ENCODE results near the gene RFTN1. TPM values are rescaled to one million over a fixed set of nuclear protein-coding genes. Genes with fewer than 3 reads are reported as not detected.

The RFTN1 gene
- polyA plus RNA-seq, 3 donors: 17.4 to 28.0 (median 27.2) TPM

DNA sequence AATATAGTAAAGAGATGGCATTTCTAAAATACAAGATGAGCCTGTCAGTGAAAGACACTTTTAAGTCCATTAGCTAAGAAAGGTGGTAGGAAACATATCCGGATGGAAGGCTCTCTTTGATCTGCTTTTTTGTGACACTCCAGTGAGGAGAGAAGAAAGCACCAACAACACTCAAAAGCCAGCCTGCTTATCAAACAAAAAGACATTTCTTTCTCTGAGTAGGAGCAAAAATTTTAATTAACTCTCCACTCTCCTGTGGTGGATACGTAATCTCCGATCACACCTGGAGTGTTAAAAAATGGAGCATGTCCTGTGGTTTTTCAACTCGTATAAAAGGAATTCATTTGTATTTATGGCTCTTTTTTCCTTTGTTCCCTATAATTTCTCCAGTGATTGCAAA lies 183.1 kb downstream of the RFTN1 start:
- peaks cover 60 to 76% of the 10 kb centered on the region in 2 donors for H3K36me3 Mint-ChIP-seq
- no peak overlapping the region for H3K27ac ChIP-seq (ENCODE audit: low read depth in 1 of 2, low read length in 2 of 2)
- no peak for DNase-seq
- WGBS (ENCODE audit: insufficient coverage): no CpG with 5 or more reads among the region's 4 CpGs
- H4K20me1 ChIP-seq (ENCODE audit: insufficient read depth, low read length): no peaks in the 10 kb centered on the region
- H3K9ac ChIP-seq (ENCODE audit: insufficient read depth, low read length, poor library complexity, severe bottlenecking): no peak overlapping the region
- no peak overlapping the region for H3K4me3 ChIP-seq (replicated peaks in 1 of 3; ENCODE audit: low read depth in 2 of 3, low read length in 3 of 3)
- peaks cover 0 to 15% of the 10 kb centered on the region in 2 donors for H3K9me3 ChIP-seq (replicated peaks in 1 of 2; ENCODE audit: control insufficient read depth in 1 of 2, insufficient read depth in 1 of 2, low read length in 2 of 2)
- no peak overlapping the region for H2AFZ ChIP-seq (ENCODE audit: insufficient read depth, low read depth, low read length, poor library complexity, severe bottlenecking)
- no peak overlapping the region for H3K4me2 ChIP-seq (replicated peaks; ENCODE audit: extremely low read depth, low read length, poor library complexity, severe bottlenecking)
- H3K4me1 ChIP-seq (ENCODE audit: control insufficient read depth in 1 of 2, insufficient read depth in 2 of 2, low read length in 2 of 2): no peaks in the 10 kb centered on the region
- peaks cover 0 to 4% (median 3%) of the 10 kb centered on the region in 3 donors for H3K27me3 Mint-ChIP-seq (ENCODE audit: low read depth in 3 of 3)
- H3K27me3 ChIP-seq (ENCODE audit: control insufficient read depth in 2 of 2, insufficient read depth in 2 of 2, low read length in 2 of 2): no peaks in the 10 kb centered on the region
- intact Hi-C loops (cut with micrococcal nuclease): no loop called here
- no peak overlapping the region for H3K27ac Mint-ChIP-seq
- H3K36me3 ChIP-seq (replicated peaks in 1 of 2; ENCODE audit: control insufficient read depth in 1 of 2, insufficient read depth in 2 of 2, low read length in 2 of 2): peaks cover 23 to 80% of the 10 kb centered on the region in 2 donors
- H3K79me2 ChIP-seq (ENCODE audit: insufficient read depth, low read length): no peaks in the 10 kb centered on the region
- H3K4me3 Mint-ChIP-seq: no peak overlapping the region
- TF ChIP-seq, protein P1, sequence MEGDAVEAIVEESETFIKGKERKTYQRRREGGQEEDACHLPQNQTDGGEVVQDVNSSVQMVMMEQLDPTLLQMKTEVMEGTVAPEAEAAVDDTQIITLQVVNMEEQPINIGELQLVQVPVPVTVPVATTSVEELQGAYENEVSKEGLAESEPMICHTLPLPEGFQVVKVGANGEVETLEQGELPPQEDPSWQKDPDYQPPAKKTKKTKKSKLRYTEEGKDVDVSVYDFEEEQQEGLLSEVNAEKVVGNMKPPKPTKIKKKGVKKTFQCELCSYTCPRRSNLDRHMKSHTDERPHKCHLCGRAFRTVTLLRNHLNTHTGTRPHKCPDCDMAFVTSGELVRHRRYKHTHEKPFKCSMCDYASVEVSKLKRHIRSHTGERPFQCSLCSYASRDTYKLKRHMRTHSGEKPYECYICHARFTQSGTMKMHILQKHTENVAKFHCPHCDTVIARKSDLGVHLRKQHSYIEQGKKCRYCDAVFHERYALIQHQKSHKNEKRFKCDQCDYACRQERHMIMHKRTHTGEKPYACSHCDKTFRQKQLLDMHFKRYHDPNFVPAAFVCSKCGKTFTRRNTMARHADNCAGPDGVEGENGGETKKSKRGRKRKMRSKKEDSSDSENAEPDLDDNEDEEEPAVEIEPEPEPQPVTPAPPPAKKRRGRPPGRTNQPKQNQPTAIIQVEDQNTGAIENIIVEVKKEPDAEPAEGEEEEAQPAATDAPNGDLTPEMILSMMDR (IDR thresholded peaks at IDR 0.05): no peak
- no peaks in the 10 kb centered on the region for H3K4me1 Mint-ChIP-seq
- H3K9me3 Mint-ChIP-seq: peaks cover 10 to 25% (median 14%) of the 10 kb centered on the region in 7 donors

DNA sequence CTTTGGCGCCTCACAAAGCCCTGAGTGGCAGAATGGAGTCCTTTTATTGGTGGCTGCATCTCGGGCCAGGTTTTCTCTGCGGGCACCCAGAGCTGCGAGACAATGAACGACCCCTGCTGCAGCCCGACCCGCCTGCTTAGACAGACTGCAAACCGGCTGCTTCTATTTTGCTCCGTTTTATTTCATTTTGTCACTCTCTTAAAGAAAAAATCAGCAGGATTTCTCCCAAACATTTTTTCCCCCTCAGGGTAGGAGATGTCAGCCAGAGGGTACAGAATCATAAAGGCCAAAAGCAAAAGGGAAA lies 183.7 kb downstream of the RFTN1 start:
- H3K27me3 Mint-ChIP-seq (ENCODE audit: low read depth in 3 of 3): peaks cover 0 to 4% (median 3%) of the 10 kb centered on the region in 3 donors
- peaks cover 0 to 15% of the 10 kb centered on the region in 2 donors for H3K9me3 ChIP-seq (replicated peaks in 1 of 2; ENCODE audit: control insufficient read depth in 1 of 2, insufficient read depth in 1 of 2, low read length in 2 of 2)
- DNase-seq: no peak
- peaks cover 10 to 25% (median 14%) of the 10 kb centered on the region in 7 donors for H3K9me3 Mint-ChIP-seq
- H3K4me3 ChIP-seq (replicated peaks in 1 of 3; ENCODE audit: low read depth in 2 of 3, low read length in 3 of 3): no peak overlapping the region
- H3K36me3 ChIP-seq (replicated peaks in 1 of 2; ENCODE audit: control insufficient read depth in 1 of 2, insufficient read depth in 2 of 2, low read length in 2 of 2): peaks cover 27 to 80% of the 10 kb centered on the region in 2 donors
- H3K36me3 Mint-ChIP-seq: peaks cover 54 to 72% of the 10 kb centered on the region in 2 donors
- H3K9ac ChIP-seq (ENCODE audit: insufficient read depth, low read length, poor library complexity, severe bottlenecking): no peak overlapping the region
- WGBS (ENCODE audit: insufficient coverage): 96% methylated on average over 8 of the region's 9 CpGs
- H3K27ac ChIP-seq (ENCODE audit: low read depth in 1 of 2, low read length in 2 of 2): no peak overlapping the region
- H3K4me2 ChIP-seq (replicated peaks; ENCODE audit: extremely low read depth, low read length, poor library complexity, severe bottlenecking): no peak overlapping the region
- no peaks in the 10 kb centered on the region for H4K20me1 ChIP-seq (ENCODE audit: insufficient read depth, low read length)
- TF ChIP-seq, protein P1 (IDR thresholded peaks at IDR 0.05): no peak
- no peak overlapping the region for H3K27ac Mint-ChIP-seq
- H3K4me1 Mint-ChIP-seq: no peaks in the 10 kb centered on the region
- intact Hi-C loops (cut with micrococcal nuclease): no loop called here
- H3K27me3 ChIP-seq (ENCODE audit: control insufficient read depth in 2 of 2, insufficient read depth in 2 of 2, low read length in 2 of 2): no peaks in the 10 kb centered on the region
- no peak overlapping the region for H3K4me3 Mint-ChIP-seq
- H3K4me1 ChIP-seq (ENCODE audit: control insufficient read depth in 1 of 2, insufficient read depth in 2 of 2, low read length in 2 of 2): no peaks in the 10 kb centered on the region
- no peaks in the 10 kb centered on the region for H3K79me2 ChIP-seq (ENCODE audit: insufficient read depth, low read length)
- no peak overlapping the region for H2AFZ ChIP-seq (ENCODE audit: insufficient read depth, low read depth, low read length, poor library complexity, severe bottlenecking)
